ENCODE measurements around the gene SYCN.
A peak's percentile ranks its signal among the peaks of the same experiment; 100 is the strongest.
"Not testable (repeated sequence)": the region's sequence is repeated elsewhere in the genome, so short reads cannot be mapped to it uniquely, and the experiment has no call there.

Gene SYCN

DNA sequence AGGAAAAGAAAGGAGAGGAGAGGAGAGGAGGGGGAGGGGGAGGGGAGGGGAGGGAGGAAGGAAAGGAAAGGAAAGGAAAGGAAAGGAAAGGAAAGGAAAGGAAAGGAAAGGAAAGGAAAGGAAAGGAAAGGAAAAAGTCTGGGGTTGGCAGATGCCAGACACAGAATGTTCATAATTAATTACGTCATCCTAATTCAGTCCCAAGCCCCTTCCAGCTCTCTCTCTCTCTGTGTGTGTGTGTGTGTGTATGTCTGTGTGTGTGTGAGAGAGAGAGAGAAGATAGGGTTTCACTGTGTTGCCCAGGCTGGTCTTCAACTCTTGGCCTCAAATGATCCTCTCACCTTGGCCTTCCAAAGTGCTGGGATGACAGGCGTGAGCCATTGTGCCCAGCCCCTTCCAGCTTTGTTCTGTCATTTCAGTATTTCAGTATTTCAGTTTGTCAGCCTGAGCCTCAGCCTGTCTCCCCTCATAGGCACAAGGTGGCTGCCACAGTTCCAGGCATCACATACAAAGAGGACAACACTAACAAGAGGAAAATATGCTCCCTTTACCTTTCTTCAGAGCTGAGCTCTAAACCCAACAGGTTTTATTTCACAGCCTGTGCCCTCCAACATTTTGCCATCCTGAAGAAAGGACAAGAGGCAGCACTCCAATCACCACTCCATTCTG, 26.2 kb upstream of the SYCN start:
- no peak for DNase-seq (ENCODE audit: extremely low read depth in 1 of 2, low read depth in 1 of 2)

GRCh38 chr19:39224910-39225309, 20.8 kb upstream of the SYCN start:
- no peak for DNase-seq (ENCODE audit: extremely low read depth in 1 of 2, low read depth in 1 of 2)

DNA sequence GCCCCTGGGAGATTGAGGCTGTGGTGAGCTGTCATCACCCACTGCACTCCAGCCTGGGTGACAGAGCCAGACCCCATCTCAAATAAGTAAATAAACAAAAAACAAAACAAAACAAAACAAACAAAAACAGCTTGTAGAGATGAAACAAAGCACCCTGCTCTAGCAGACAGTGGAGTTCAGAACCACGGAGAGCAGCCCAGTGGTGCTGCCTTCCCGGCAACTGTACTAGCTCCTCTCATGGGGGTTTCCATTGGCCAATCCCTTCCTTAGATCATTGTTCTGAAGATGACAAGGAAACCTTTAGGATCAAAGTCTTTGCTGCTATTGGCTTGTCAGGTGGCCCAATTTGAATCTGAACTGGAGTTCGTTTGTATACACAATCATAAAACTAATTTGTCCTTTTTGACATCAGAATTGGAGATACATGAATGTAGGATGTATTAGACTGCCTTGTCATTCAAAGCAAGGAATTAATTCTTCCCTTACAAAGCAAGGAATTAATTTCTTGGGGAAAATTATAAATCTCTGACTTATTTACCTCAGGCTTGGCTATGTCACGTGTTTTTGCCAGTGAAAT, 19.7 kb upstream of the SYCN start:
- no peak for DNase-seq (ENCODE audit: extremely low read depth in 1 of 2, low read depth in 1 of 2)

DNA sequence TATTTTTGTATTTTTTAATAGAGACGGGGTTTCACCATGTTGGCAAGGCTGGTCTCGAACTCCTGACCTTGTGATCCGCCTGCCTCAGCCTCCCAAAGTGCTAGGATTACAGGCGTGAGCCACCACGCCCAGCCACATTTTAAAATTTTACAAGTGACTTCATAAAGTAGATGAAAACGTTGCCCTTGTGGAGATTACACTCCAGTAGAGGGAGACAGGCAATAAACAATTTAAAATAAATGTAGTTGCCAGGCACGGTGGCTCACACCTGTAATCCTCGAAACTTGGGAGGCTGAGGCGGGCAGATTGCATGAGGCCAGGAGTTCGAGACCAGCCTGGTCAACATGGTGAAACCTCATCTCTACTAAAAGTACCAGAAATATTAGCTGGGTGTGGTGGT, 15.0 kb upstream of the SYCN start:
- not testable (repeated sequence) for DNase-seq (ENCODE audit: extremely low read depth in 1 of 2, low read depth in 1 of 2)

GRCh38 chr19:39218230-39219007, 14.4 kb upstream of the SYCN start:
- no peak for DNase-seq (ENCODE audit: extremely low read depth in 1 of 2, low read depth in 1 of 2)

DNA sequence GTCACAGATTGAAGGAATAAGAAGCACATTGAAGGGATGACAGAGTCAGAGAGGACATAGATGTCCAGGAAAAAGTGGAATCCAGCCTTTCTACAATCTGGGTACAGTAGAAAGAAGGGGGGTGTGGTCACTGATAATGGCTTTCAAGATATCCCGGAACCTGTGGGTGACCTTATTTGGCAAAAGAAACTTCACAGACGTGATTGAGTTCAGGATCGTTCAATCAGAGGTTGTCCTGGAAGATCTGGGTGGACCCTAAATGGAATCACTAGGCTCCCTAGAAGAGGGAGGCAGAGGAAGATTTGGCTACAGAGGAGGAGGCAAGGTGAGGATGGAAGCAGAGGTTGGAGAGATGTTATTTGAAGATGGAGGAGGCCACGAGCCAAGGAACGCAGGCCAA, 13.0 kb upstream of the SYCN start:
- no peak for DNase-seq (ENCODE audit: extremely low read depth in 1 of 2, low read depth in 1 of 2)

DNA sequence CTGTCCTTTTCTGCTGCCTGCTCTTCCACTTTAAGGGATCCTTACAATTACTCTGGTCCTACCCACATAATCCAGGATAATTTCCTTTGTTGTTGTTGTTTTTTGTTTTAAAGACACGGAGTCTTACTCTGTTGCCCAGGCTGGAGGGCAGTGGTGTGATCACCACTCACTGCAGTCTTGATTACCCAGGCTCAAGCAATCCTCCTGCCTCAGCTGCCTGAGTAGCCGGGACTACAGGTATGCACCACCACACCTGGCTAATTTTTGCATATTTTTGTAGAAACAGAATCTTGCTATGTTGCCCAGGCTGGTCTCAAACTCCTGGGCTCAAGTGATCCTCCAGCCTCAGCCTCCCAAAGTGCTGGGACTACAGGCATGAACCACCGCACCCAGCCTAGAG, 11.3 kb upstream of the SYCN start:
- DNase-seq (ENCODE audit: extremely low read depth in 1 of 2, low read depth in 1 of 2): not testable (repeated sequence)

GRCh38 chr19:39212375-39212742, 8.3 kb upstream of the SYCN start:
- peak; percentile 26 to 38 for DNase-seq (ENCODE audit: extremely low read depth in 1 of 2, low read depth in 1 of 2)

GRCh38 chr19:39211731-39212374, 7.8 kb upstream of the SYCN start:
- DNase-seq (ENCODE audit: extremely low read depth in 1 of 2, low read depth in 1 of 2): no peak

GRCh38 chr19:39209196-39209595, 5.1 kb upstream of the SYCN start:
- no peak for DNase-seq (ENCODE audit: extremely low read depth in 1 of 2, low read depth in 1 of 2)

DNA sequence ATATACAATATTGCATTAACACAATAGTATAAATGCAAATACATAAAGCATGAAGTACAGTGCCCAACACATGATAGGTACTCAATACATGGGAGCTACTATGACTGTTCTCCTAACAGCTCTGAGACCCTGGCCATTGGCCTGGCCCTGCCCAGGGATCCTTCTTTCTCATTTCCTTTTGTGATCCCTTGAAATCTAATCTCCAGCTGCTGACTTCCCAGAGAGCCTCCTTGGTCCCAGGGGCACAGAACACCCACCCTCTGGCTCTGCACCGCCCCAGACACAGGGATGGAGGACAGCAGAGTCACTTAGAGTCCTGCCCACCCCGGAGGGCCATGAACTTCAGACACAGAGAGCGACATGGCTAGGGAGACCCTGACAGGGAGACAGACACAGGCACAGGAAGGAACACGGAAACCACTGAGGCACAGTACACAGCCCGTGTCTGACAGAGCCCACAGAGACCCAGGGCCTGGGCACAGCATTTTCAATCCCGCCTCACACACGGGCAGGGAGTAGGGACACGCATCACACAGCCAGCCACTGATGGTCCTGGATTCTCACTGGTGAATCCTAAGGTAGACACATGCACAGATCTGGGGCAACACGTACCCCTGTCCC, 4.2 kb upstream of the SYCN start:
- DNase-seq (ENCODE audit: extremely low read depth in 1 of 2, low read depth in 1 of 2): no peak

- no peak for DNase-seq (ENCODE audit: extremely low read depth in 1 of 2, low read depth in 1 of 2)
Observed at GRCh38 chr19:39207293-39207836, 3.3 kb upstream of the SYCN start.

DNA sequence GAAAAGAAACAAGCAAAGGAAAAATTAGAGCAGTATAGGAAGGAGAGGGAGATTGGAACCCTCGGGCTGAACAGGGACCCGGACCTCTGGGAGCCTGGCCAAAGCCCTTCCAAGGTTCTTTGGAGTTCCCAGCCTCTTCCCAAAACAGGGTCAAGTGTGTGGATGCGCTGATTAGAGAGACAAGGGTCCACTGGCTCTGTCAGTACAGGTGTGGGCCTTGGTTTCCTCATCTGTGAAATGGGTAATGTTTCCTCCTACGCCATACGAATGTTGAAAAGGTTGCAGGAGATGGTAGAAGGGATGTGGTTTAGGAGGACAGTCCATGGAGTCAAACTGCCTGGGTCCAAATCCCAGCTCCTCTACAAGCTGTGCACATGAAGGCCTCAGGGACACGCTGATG, 2.1 kb upstream of the SYCN start:
- no peak for DNase-seq (ENCODE audit: extremely low read depth in 1 of 2, low read depth in 1 of 2)

DNA sequence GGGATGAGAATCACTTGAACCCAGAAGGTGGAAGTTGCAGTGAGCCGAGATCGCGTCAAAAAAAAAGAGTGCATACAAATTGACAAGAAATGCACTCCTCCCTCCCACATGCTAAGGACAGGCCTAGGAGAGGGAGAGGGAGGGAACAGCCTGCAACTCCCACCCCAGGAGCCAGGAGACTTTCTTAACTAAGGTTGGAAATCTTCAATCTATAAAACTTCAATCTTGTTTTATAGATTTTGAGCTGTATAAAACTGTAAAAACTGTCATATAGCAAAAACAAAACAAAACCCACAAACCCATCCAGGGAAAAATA, 1.3 kb upstream of the SYCN start:
- DNase-seq (ENCODE audit: extremely low read depth in 1 of 2, low read depth in 1 of 2): no peak

- no peak for DNase-seq (ENCODE audit: extremely low read depth in 1 of 2, low read depth in 1 of 2)
Observed at GRCh38 chr19:39202998-39203355, 1.1 kb downstream of the SYCN start.

- DNase-seq (ENCODE audit: extremely low read depth in 1 of 2, low read depth in 1 of 2): no peak
Observed at GRCh38 chr19:39200803-39201115, 3.3 kb downstream of the SYCN start.

- DNase-seq (ENCODE audit: extremely low read depth in 1 of 2, low read depth in 1 of 2): no peak
Observed at GRCh38 chr19:39200066-39200802, 3.8 kb downstream of the SYCN start.

DNA sequence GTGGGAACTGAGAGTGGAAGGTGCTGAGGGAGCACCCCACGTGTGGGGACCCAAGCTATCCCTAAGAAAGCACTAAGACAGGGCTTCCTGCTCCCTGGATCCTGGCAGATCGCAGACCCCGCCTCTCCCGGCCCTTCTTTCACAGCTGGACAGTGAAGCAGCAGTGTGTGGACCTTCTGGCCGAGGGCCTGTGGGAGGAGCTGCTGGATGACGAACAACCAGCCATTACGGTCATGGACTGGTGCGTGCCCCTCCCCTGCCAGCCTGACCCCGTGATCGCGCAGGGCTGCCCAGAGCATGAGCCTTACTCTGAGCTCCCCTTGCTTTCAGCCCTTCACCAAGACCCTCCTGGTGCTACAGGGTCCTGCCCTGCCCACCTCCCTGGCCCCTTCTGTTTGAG, 5.0 kb downstream of the SYCN start:
- DNase-seq (ENCODE audit: extremely low read depth in 1 of 2, low read depth in 1 of 2): no peak

GRCh38 chr19:39197808-39198207, 6.3 kb downstream of the SYCN start:
- DNase-seq (ENCODE audit: extremely low read depth in 1 of 2, low read depth in 1 of 2): no peak

DNA sequence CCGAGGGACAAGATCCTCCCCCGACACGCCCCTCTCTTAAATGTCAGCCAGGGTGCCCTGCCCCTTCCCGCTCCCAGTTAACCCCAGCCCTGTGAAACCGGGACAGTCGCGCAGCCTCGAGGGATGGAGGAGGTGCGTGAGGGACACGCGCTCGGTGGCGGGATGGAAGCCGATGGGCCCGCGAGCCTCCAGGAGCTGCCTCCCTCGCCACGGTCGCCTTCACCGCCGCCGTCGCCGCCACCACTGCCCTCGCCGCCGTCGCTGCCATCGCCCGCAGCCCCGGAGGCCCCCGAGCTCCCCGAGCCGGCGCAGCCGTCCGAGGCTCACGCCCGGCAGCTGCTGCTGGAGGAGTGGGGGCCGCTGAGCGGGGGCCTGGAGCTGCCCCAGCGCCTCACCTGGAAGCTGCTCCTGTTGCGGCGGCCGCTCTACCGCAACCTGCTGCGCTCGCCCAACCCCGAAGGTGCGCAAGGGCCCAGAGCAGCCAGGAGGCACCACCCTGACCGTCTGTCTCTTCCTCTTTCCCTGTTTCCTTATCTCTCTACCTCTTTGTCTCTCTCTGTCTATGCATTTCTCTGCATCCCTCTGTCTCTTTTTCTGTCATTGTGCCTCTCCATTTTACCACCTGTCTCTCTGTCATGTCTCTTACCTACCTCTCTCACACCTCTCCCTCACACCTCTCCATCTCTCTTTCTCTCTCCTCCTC, 7.1 kb downstream of the SYCN start, which contains the start of gene NCCRP1:
TSS of gene NCCRP1 (plus strand) at position 105 of the 703 bp plus-strand sequence. CDS start at position 124, 19 bp downstream.
- no peak for DNase-seq (ENCODE audit: extremely low read depth in 1 of 2, low read depth in 1 of 2)
